ENCODE results near the gene GAL. TPM values are rescaled to one million over a fixed set of nuclear protein-coding genes. Genes with fewer than 3 reads are reported as not detected.

The GAL gene
- total and polyA plus RNA-seq, 2 experiments from 2014 or later = 0.83 to 5.9 TPM

- no peaks in the 10 kb centered on the region for H3K27me3 ChIP-seq
- H3K4me3 ChIP-seq = no peak overlapping the region
- no peak for DNase-seq (ENCODE audit: low read depth in 1 of 2, low spot score in 1 of 2)
- no peaks in the 10 kb centered on the region for H3K4me1 ChIP-seq (ENCODE audit: low read depth)
- H3K27ac ChIP-seq = no peak overlapping the region
- H3K9me3 ChIP-seq (ENCODE audit: low read depth) = no peaks in the 10 kb centered on the region
- no peak for TF ChIP-seq CTCF (IDR thresholded peaks at IDR 0.05; ENCODE audit: low read depth, low read length)
- H3K36me3 ChIP-seq = no peaks in the 10 kb centered on the region
These were observed 31.6 kb upstream of the GAL start for GRCh38 chr11:68652683-68653156.

DNA sequence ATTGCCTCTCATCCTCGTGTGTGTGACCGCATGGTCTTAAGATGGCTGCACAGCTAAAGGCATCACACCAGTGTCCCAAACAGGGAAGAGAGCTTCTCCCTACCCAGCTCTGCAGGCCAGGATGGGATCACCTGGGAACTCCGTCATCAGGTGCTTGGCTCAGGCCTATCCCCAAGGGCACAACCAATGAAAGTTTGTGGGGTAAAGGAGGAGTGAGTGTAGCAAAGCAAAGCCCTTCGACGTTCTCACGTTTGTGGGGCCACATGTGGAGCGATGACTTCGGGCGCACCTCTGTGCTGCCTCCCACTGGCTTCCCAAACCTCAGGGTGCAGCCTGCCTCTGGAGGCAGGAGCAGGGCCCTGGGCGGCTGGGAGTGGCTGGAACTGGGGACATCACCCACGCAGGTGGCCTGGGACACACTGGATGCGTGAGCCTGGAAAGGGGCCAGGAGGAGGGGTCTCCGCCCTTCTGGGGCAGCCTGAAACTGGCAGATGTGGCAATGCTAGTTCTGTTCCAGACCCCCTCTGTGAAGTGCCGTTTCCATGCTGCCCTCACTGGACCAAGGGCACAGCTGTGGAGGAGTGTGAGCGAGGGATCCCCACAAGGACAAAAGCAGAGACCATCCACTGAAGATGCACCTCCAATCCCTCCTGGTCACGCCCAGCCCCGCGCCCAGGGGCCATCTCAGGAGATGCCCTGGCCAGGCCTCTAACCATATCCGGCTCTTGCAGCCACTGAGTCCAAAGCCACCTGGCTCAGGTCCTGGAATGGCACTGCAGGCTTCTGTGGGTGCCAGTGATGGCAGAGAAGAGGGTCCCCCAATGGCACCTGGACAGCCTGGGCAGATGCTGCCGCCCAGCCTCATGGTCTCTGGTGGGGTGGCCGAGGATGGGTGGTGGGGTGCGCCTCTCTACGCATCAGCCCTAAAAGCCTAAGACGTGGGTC is 30.6 kb upstream of the GAL start:
- H3K36me3 ChIP-seq = no peaks in the 10 kb centered on the region
- TF ChIP-seq CTCF (IDR thresholded peaks at IDR 0.05; ENCODE audit: low read depth, low read length) = no peak
- no peak overlapping the region for H3K4me3 ChIP-seq
- DNase-seq (ENCODE audit: low read depth in 1 of 2, low spot score in 1 of 2) = no peak
- no peaks in the 10 kb centered on the region for H3K9me3 ChIP-seq (ENCODE audit: low read depth)
- H3K27ac ChIP-seq = no peak overlapping the region
- no peaks in the 10 kb centered on the region for H3K4me1 ChIP-seq (ENCODE audit: low read depth)
- no peaks in the 10 kb centered on the region for H3K27me3 ChIP-seq

GRCh38 chr11:68654978-68655377 is 29.4 kb upstream of the GAL start:
- Histone ChIP-seq H3K27ac (no peak overlapping the region), H3K36me3 (no peaks in the 10 kb centered on the region), H3K4me1 (ENCODE audit: low read depth) (no peaks in the 10 kb centered on the region), H3K9me3 (ENCODE audit: low read depth) (no peaks in the 10 kb centered on the region), H3K4me3 (no peak overlapping the region), H3K27me3 (no peaks in the 10 kb centered on the region)
- DNase-seq (ENCODE audit: low read depth in 1 of 2, low spot score in 1 of 2) = no peak
- TF ChIP-seq CTCF (IDR thresholded peaks at IDR 0.05; ENCODE audit: low read depth, low read length) = no peak

- no peaks in the 10 kb centered on the region for H3K27me3 ChIP-seq
These were observed 28.9 kb upstream of the GAL start for GRCh38 chr11:68655406-68655805.

DNA sequence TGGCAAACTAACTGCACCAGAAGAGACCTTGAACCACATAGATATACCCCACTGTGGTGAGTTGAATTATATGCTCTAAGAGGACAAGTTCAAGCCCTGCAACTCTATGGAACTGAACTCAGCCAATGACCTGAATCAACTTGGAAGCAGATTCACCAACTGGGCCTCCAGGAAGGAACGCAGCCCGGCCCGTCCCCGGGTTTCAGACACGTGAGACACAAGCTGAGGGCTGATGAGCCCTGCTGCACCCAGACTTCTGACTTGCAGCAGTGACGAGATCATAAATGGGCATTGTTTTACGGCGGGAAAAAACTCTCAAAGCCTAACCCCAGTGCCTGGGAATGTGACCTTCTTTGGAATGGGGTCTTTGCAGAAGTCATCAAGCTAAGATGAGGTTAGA is 28.5 kb upstream of the GAL start:
- no peak for TF ChIP-seq CTCF (IDR thresholded peaks at IDR 0.05; ENCODE audit: low read depth, low read length)

More at GRCh38 chr11:68655406-68655805, 28.9 kb upstream of the GAL start:
- Histone ChIP-seq H3K4me1 (ENCODE audit: low read depth) (no peaks in the 10 kb centered on the region), H3K27ac (no peak overlapping the region), H3K36me3 (no peaks in the 10 kb centered on the region), H3K4me3 (no peak overlapping the region), H3K9me3 (ENCODE audit: low read depth) (no peaks in the 10 kb centered on the region)
- no peak for DNase-seq (ENCODE audit: low read depth in 1 of 2, low spot score in 1 of 2)
- TF ChIP-seq CTCF (IDR thresholded peaks at IDR 0.05; ENCODE audit: low read depth, low read length) = no peak

More for the DNA sequence above, 28.5 kb upstream of the GAL start:
- no peak overlapping the region for H3K27ac ChIP-seq
- no peak for DNase-seq (ENCODE audit: low read depth in 1 of 2, low spot score in 1 of 2)
- no peak overlapping the region for H3K4me3 ChIP-seq
- H3K4me1 ChIP-seq (ENCODE audit: low read depth) = no peaks in the 10 kb centered on the region
- H3K27me3 ChIP-seq = no peaks in the 10 kb centered on the region
- H3K36me3 ChIP-seq = no peaks in the 10 kb centered on the region
- no peaks in the 10 kb centered on the region for H3K9me3 ChIP-seq (ENCODE audit: low read depth)
